Right lobe of liver (tissue), 6 donors: ENCODE measurements around the gene CAMKK1. TPM values are rescaled to one million over a fixed set of nuclear protein-coding genes. Genes with fewer than 3 reads are reported as not detected.

Experiments
- ATAC-seq, 4 donors: fragments of 200-7000 bp; cut with Tn5 transposase; one replicate each; pipeline ENCODE4 v1.9.1; 2020; ENCODE audit warnings: mild to moderate bottlenecking in 4 of 4, moderate library complexity in 4 of 4
- DNase-seq, 3 donors: peaks; one replicate each; pipeline ENCODE4 v3.0.0-alpha.2; 2020
- H3K27ac ChIP-seq, 3 donors: fragments of 200-600 bp; one replicate each; pipeline ENCODE4 v1.8.0; 2022
- H3K27me3 ChIP-seq, 2 donors: fragments of 200-600 bp; one replicate each; pipeline ENCODE4 v1.8.0; 2022
- H3K36me3 ChIP-seq, 4 donors: fragments of 200-600 bp; sonication (generic) in 1 of 4; one replicate each; pipeline versions ENCODE4 v1.5.1 to v1.8.0; 2017 to 2022; ENCODE audit warnings: control low read depth in 1 of 4
- H3K4me1 ChIP-seq, 4 donors: fragments of 200-600 bp; sonication (generic) in 1 of 4; one replicate each; pipeline versions ENCODE4 v1.5.1 to v1.8.0; 2017 to 2022; ENCODE audit warnings: control low read depth in 1 of 4
- H3K4me3 ChIP-seq, 3 donors: fragments of 200-600 bp; one replicate each; pipeline ENCODE4 v1.8.0; 2022
- H3K9me3 ChIP-seq, 4 donors: fragments of 200-600 bp; sonication (generic) in 1 of 4; one replicate each; pipeline versions ENCODE4 v1.5.1 to v1.8.0; 2017 to 2022; ENCODE audit warnings: control low read depth in 1 of 4
- CTCF ChIP-seq, 4 donors: fragments of 200-600 bp in 3 of 4; fragments of 450-650 bp in 1 of 4; IDR thresholded peaks; one replicate each; pipeline versions ENCODE4 v1.5.1 to v1.8.0; 2016 to 2022; ENCODE audit warnings: antibody characterized with exemption in 4 of 4, mild to moderate bottlenecking in 2 of 4
- POLR2A ChIP-seq: fragments of 450-650 bp; IDR thresholded peaks from one replicate; pipeline ENCODE4 v1.6.1; 2017; ENCODE audit warnings: antibody characterized with exemption, mild to moderate bottlenecking
- WGBS: methylation state at CpG from one replicate; pipeline ENCODE4 v1.1.6; 2018; ENCODE audit warnings: low coverage, low lambda C conversion rate; ENCODE audit not compliant: insufficient coverage; ENCODE audit errors: missing lambda C conversion rate; 5-methylcytosine and 5-hydroxymethylcytosine counted together
- intact Hi-C, 2 donors: fragments of 100-400 bp; cut with DNase I; formaldehyde crosslinking; loops; one replicate each; pipeline versions ENCODE4 v1.11.2 to v1.14.1; 2022
- total RNA-seq, 6 experiments: library from RNA; depleted of rRNA in 2 of 6; stranded (reverse); fragments of >200 nt in 2 of 6; fragmentation: NEBNext Ultra II Directional in 3 of 6; extraction: Animal tissue kit (Norgen Biotek cat#: 25700) in 3 of 6; gene quantifications; one replicate each; pipeline versions ENCODE4 v1.1.0 to v1.2.4, GENCODE V29; 2016 to 2023
- donor health status: DM: no; HTN: yes; CAD: no.
- donor health status: DM: no; HTN: no; CAD: no.
- donor health status: DM: no; HTN: no; CAD: no.
- donor health status: DM: no; HTN: yes; CAD: no.
- donor health status: DM: no; HTN: yes; CAD: no.

The CAMKK1 gene
- total RNA-seq, 6 experiments from 2014 or later = 0.35 to 1.1 (median 0.47) TPM

GRCh38 chr17:3907483-3908216 lies 14.8 kb upstream of the CAMKK1 start:
- no peak for TF ChIP-seq POLR2A
- peak in 1 of 4 donors; percentile 13 for TF ChIP-seq CTCF (IDR thresholded peaks at IDR 0.05)
- no peak for DNase-seq
- Histone ChIP-seq H3K4me3 (no peak overlapping the region), H3K9me3 (no peaks in the 10 kb centered on the region), H3K27me3 (no peaks in the 10 kb centered on the region), H3K36me3 (no peaks in the 10 kb centered on the region), H3K4me1 (no peaks in the 10 kb centered on the region), H3K27ac (no peak overlapping the region)
- intact Hi-C loops = no loop called here
- ATAC-seq = peak in 1 of 4 donors; percentile 14
- WGBS = 85% methylated on average over 6 of the region's 11 CpGs

- H3K4me3 ChIP-seq = no peak overlapping the region
- 66% methylated on average over 2 of the region's 4 CpGs for WGBS
- H3K9me3 ChIP-seq = no peaks in the 10 kb centered on the region
- TF ChIP-seq POLR2A = no peak
- TF ChIP-seq CTCF (IDR thresholded peaks at IDR 0.05) = no peak
- H3K27ac ChIP-seq = no peak overlapping the region
- intact Hi-C loops = no loop called here
- DNase-seq = no peak
- ATAC-seq = no peak
- H3K4me1 ChIP-seq = no peaks in the 10 kb centered on the region
- H3K27me3 ChIP-seq = no peaks in the 10 kb centered on the region
- H3K36me3 ChIP-seq = no peaks in the 10 kb centered on the region
Observed at GRCh38 chr17:3906881-3907280, 14.0 kb upstream of the CAMKK1 start.

- peak in 1 of 4 donors; percentile 11 for ATAC-seq
- H3K27me3 ChIP-seq = no peaks in the 10 kb centered on the region
- TF ChIP-seq POLR2A = no peak
- H3K4me1 ChIP-seq = no peaks in the 10 kb centered on the region
- no peak overlapping the region for H3K27ac ChIP-seq
- H3K4me3 ChIP-seq = no peak overlapping the region
- WGBS = no CpG with 5 or more reads among the region's 11 CpGs
- H3K36me3 ChIP-seq = no peaks in the 10 kb centered on the region
- H3K9me3 ChIP-seq = no peaks in the 10 kb centered on the region
- intact Hi-C loops = no loop called here
- DNase-seq = no peak
Observed at GRCh38 chr17:3905017-3905520, 12.2 kb upstream of the CAMKK1 start.

GRCh38 chr17:3904501-3904900 lies 11.6 kb upstream of the CAMKK1 start:
- Histone ChIP-seq H3K4me1 (no peaks in the 10 kb centered on the region), H3K27me3 (no peaks in the 10 kb centered on the region), H3K4me3 (no peak overlapping the region), H3K9me3 (no peaks in the 10 kb centered on the region), H3K27ac (no peak overlapping the region), H3K36me3 (no peaks in the 10 kb centered on the region)
- ATAC-seq = no peak
- DNase-seq = no peak
- WGBS = 81% methylated on average over 4 of the region's 15 CpGs
- intact Hi-C loops = no loop called here
- no peak for TF ChIP-seq POLR2A
- TF ChIP-seq CTCF (IDR thresholded peaks at IDR 0.05) = no peak

GRCh38 chr17:3903881-3904290 lies 11.0 kb upstream of the CAMKK1 start:
- H3K4me1 ChIP-seq = no peaks in the 10 kb centered on the region
- WGBS = no CpG with 5 or more reads among the region's 21 CpGs
- H3K27me3 ChIP-seq = no peaks in the 10 kb centered on the region
- TF ChIP-seq CTCF (IDR thresholded peaks at IDR 0.05) (no peak), POLR2A (no peak)
- no peak overlapping the region for H3K4me3 ChIP-seq
- no peak for DNase-seq
- intact Hi-C loops = no loop called here
- H3K27ac ChIP-seq = no peak overlapping the region
- no peaks in the 10 kb centered on the region for H3K9me3 ChIP-seq
- peak in 1 of 4 donors; percentile 19 for ATAC-seq
- H3K36me3 ChIP-seq = no peaks in the 10 kb centered on the region
